Ramos (cell line): Measurements from ENCODE around the gene BOD1.

Experiments
- in situ Hi-C: fragments of 300-500 bp; cut with MboI; formaldehyde crosslinking; loops from one replicate; pipeline ENCODE4 v1.14.3; 2022; ENCODE audit warnings: low sequenced_read_pairs; ENCODE audit not compliant: unreplicated experiment

BOD1 gene

GRCh38 chr5:173616577-173617118, at the start of gene BOD1:
Gene BOD1, minus strand, starts transcription at chr5:173616650. Its CDS starts 214 bp downstream, at chr5:173616436.
- in situ Hi-C loops: no loop called here

DNA sequence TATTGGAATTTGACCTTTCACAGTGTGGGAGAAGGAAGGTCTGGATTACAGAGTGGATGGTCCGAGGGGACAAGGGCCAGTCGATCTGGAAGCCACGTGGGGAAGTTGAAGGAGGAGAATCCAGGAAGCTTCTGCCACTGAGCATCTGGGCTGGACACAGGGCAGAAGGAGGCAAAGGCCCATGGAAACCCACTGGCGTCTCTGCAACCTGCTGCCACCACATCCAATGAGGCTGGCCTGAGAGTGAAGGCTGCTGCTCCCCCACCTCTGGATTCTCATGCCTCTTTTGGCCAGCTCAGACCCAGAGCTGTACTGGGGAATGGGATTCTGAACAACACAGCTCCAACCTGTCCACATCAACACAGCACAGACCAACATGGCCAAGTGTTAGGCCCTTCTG, 48.9 kb upstream of the BOD1 start:
- in situ Hi-C loops: no loop called here

GRCh38 chr5:173664154-173664526, 47.7 kb upstream of the BOD1 start:
- in situ Hi-C loops: no loop called here

- in situ Hi-C loops: no loop called here
These were observed 47.1 kb upstream of the BOD1 start for GRCh38 chr5:173663352-173664153.

DNA sequence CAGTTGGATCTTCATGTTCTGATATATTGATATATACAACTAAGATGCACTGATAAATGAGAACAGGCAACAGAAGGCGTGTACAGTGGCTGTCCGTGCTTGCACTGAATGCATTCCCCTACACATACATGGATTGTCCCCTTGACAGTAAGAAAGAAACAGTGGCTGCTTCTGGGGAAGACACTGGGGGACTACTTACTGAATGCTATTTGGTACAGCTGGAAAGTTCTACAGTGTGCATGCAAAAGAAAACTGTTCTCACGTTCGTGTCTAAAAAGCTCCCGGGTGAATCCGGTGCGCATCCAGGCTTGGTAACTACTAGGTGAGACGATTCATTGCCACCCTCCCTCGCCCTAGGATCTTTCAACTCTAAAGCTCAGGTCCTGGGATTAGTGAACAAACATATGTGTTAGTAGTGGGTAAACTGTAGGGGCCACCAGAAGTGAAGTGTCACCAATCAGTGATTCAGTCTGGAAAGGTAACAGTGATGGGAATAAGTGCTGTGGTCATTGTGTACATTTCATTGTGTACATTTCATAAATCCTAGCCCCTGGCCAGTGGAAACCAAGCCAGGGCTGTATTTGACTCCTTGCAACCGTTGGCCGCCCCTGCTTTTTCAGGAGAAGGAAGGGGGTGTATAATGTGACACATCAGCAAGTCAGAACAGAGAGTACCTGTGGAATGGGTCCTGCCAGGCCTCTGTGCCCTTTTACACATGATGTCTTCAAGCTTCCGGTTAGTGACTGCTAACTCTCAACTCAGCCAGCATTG, 46.3 kb upstream of the BOD1 start:
- in situ Hi-C loops: no loop called here

DNA sequence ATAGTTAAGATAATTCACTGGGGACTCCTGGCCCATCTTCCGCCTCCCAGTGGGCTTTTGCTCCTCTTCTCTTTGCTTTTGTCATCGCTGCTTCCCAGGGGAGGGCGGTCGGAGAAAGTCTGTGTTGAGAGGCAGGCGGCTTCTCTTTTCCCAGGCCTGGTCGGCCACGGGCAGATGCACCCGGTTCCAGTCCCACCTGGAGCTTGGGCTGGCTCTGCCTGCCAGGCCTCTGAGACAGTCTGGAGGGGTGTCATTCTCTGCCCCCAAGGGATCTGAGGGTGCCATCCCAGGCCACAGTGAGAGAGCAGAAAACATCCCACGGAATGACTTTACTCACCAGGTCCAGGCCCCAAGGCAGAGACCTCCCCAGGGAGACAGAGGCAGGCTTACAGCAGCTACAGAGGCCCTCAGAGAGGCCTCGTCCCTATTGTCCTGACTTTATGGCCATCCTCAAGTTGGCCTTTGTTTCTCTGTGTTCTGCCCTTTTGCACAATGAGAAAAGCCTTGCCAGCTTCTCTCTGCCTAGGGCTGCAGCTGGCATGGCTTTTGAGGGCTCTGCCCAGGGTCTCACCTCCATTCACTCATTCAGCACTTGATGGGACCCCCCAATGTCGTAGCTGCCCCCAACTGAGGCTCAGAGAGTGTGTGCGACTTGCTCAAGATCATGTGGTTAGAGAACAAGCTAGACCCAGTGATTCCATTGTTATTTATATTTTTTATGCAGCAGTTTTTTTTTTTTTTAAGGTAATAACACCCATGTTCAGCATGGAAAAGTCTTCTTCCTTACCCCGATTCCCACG, 44.2 kb upstream of the BOD1 start:
- in situ Hi-C loops: no loop called here

- in situ Hi-C loops: no loop called here
These were observed 43.0 kb upstream of the BOD1 start for GRCh38 chr5:173659423-173659822.

DNA sequence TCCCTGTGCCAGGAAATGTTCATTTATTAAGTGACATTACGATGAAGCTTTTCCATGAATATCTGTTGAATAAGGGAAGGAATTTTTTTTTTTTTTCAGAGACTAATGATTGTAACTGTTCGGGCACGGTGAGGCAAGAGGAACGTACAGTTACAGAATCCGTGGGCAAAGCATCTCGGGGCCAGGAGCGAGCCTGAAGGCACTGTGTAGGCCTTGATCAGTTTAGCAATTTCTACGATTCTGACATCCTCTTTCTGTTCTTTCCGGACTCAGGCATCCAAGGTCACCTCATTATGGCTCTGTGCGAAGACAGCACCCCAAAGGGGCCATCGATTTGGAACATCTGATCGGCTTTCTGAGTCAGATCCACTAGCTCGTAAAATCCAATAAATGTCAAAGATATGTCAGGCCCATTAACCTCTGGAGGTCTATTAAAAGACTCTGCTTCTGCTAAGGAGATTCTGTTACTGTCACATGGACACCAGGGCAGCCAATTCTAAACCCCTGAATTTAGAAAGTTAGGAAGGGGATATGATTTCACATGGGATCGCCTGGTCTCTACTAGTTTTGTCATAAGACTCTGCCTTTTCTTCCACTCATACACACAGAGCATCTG, 41.4 kb upstream of the BOD1 start:
- in situ Hi-C loops: no loop called here

- in situ Hi-C loops: no loop called here
These were observed 38.8 kb upstream of the BOD1 start for GRCh38 chr5:173655196-173655797.

- in situ Hi-C loops: no loop called here
These were observed 37.5 kb upstream of the BOD1 start for GRCh38 chr5:173653822-173654523.

- in situ Hi-C loops: loop anchor here (25.0 kb wide), 1 partner anchor 89 kb away; no protein-coding TSS in a partner anchor
These were observed 31.9 kb upstream of the BOD1 start for GRCh38 chr5:173648308-173648866.

- in situ Hi-C loops: loop anchor here (25.0 kb wide), 1 partner anchor 91 kb away; no protein-coding TSS in a partner anchor
These were observed 30.2 kb upstream of the BOD1 start for GRCh38 chr5:173646692-173647091.

GRCh38 chr5:173645890-173646574, 29.6 kb upstream of the BOD1 start:
- in situ Hi-C loops: loop anchor here (25.0 kb wide), 1 partner anchor 91 kb away; no protein-coding TSS in a partner anchor

DNA sequence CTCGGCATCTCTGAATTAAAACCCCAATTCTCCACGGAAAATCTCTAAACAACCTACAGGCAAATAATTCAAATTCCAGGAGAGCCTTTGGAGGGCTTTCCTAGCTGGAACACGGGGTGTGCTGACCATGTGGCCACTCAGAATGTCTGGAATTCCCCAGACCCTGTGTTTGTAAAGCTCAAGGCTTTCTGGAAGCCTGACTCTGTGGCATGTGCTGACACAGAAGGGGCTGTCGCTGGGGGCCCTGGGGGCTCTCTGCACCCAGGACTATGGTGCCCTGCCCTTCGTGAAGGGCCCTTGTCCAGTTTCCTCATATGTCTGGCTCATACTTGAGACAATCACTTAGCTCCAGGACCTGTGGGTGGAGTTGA, 29.0 kb upstream of the BOD1 start:
- in situ Hi-C loops: loop anchor here (25.0 kb wide), 1 partner anchor 92 kb away; no protein-coding TSS in a partner anchor

- in situ Hi-C loops: loop anchor here (25.0 kb wide), 1 partner anchor 92 kb away; no protein-coding TSS in a partner anchor
These were observed 28.4 kb upstream of the BOD1 start for GRCh38 chr5:173644673-173645436.

- in situ Hi-C loops: loop anchor here (25.0 kb wide), 1 partner anchor 93 kb away; no protein-coding TSS in a partner anchor
These were observed 27.5 kb upstream of the BOD1 start for GRCh38 chr5:173643964-173644363.

DNA sequence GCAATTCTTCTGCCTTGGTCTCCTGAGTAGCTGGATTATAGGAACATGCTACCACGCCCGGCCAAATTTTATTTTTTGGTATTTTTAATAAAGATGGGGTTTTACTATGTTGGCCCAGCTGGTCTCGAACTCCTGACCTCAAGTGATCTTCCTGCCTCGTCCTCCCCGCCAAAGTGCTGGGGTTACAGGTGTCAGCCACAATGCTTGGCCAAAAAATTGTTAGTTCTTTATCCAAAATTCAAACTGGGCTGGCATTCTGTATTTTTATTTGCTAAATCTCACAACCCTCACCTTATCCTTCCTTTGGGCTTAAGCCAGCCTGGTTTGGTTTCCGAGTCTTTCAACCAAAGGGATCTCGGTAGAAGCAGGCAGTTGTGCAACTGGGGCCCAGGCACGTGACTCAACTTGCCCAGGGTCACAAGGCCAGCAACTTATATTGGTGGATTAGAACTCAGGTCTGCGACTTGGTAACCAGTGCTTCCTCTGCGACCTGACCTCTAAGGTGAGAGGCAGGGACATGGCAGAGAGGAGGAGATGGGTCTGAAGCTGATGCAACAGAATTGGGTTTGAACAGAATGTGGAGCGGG, 26.5 kb upstream of the BOD1 start:
- in situ Hi-C loops: loop anchor here (25.0 kb wide), 1 partner anchor 94 kb away; no protein-coding TSS in a partner anchor
